EH (cell line): Measurements from ENCODE around the gene TRAPPC6A.

ENCODE experiments used
- DNase-seq: peaks from one replicate; pipeline ENCODE4 v3.0.0-alpha.2; 2015; ENCODE audit warnings: low read depth

Gene TRAPPC6A

DNA sequence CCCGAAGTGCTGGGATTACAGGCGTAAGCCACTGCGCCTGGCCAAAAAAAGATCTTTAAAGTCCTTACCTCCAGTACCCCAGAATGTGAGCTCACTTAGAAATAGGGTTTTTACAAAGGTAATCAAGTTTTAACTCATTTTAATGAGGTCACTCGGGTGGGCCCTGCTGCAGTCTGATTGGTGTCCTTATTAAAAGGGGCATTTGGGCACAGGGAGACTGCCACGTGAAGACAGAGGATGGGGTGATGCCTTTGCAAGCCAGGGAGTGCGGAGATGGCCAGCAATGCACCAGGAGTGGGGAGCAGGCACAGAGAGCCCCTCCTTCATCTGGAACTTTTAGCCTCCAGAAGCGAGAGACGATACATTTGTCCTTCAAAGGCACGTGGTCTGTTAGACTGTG lies 28.9 kb downstream of the TRAPPC6A start:
- no peak for DNase-seq

DNA sequence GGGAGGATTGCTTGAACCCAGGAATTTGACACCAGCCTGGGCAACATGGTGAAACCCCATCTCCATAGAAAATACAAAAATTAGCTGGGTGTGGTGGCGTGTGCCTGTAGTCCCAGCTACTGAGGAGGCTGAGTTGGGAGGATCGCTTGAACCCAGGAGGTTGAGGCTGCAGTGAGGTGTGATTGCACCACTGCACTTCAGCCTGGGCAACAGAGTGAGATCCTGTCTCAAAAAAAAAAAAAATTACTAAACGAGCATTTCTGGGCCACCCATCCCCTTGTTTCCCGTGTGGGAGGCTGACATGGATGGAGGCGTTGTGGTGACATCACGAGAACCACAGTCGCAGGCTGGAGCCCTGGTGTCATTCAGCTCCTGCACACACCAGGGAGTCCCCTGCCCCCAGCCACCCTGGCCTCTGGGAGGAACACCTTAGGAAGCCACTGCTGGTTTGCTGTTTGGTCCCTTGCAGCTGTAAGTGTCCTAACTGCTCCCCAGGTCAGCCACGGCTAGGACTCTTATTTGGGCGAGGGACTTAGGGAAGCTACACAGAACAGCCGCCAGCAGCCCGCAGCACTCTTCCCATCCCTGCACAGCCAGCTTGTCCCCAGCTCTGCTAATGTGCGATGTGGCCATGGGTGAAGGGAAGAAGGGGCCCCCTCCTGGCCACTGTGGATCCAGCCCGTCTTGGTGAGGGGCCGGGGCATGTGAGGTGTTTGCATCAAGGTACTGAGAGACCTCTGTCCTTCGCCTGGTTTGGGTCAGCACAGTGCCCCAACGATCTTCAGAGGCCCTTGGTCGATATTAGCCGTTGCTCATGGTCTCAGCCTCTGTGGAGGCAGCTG lies 30.0 kb downstream of the TRAPPC6A start:
- no peak for DNase-seq

GRCh38 chr19:45146741-45147205 lies 31.3 kb downstream of the TRAPPC6A start:
- no peak for DNase-seq

- DNase-seq, result no peak
Observed at GRCh38 chr19:45146251-45146650, 31.8 kb downstream of the TRAPPC6A start.

- no peak for DNase-seq
Observed at GRCh38 chr19:45145270-45146189, 32.5 kb downstream of the TRAPPC6A start.

GRCh38 chr19:45144431-45145269 lies 33.4 kb downstream of the TRAPPC6A start:
- no peak for DNase-seq

GRCh38 chr19:45142726-45143110 lies 35.3 kb downstream of the TRAPPC6A start:
- DNase-seq, result no peak

- no peak for DNase-seq
Observed at GRCh38 chr19:45142016-45142725, 35.9 kb downstream of the TRAPPC6A start.

DNA sequence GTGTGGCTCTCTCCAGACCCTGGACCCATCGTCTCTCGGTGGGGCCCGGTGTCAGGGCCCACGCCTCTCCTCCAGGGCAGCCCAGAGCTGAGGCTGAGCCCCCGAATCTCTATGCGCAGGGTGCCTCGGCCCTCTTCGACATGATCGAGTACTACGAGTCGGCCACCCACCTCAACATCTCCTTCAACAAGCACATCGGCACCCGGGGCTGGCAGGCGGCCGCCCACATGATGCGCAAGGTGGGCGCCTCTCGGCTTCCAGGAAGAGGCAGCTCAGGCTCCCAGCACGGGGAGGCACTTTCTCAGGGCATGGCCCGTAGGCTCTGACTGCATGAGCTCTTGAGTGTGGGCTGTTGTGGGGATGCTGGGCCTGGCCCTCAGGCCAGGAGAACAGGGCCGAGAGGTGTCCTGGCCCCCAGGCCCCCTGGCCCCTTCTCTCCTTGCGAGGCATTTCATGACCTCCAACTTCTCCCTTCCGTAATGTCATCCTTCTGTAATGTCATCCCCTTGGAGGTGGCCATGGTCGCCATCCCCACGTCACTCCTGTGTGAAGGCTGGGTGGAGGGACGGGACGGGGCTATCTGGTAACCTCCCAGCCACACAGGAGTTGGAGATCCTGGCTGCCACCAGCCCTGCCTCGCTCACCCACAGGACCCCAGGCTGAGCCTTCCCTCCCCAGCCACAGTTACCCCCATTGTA lies 36.7 kb downstream of the TRAPPC6A start:
- no peak for DNase-seq

- DNase-seq, result no peak
Observed at GRCh38 chr19:45140533-45140932, 37.5 kb downstream of the TRAPPC6A start.

- DNase-seq, result no peak
Observed at GRCh38 chr19:45140144-45140503, 37.9 kb downstream of the TRAPPC6A start.

- DNase-seq, result no peak
Observed at GRCh38 chr19:45139286-45140143, 38.5 kb downstream of the TRAPPC6A start.

GRCh38 chr19:45138303-45138751 lies 39.7 kb downstream of the TRAPPC6A start:
- DNase-seq, result no peak

- DNase-seq, result no peak
Observed at GRCh38 chr19:45137179-45137761, 40.8 kb downstream of the TRAPPC6A start.

DNA sequence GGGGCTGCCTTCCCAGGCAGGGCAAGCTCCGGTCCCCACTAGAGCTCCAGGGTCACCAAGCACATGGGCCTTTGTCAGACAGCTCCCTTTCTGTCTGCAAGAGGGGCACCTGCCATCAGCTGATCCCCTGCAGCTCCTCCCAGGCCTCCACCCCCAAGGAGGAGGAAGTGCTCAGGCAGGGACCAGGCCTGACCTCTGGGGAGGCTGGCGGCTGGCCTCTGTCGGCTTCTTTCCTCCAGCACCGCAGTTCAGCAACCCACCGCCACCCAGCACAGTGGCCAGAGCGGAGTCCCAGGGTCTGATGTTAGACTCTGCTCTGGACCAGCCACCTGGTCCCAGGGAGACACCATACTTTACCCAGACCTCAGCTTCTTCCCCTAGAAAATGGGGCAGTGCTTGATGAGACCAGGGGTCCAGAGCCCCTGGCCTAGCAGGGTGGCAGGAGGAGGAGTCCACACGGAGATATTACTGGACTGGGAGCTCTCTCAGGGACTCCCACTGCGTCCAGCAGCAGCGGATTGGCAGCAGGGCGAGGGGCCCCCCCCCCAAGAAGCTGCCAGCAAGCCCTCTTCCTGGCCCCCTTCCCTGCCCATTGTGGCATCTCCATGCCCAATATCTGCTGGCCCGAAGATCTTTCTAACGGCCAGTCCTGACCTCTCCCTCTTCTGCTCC lies 41.4 kb downstream of the TRAPPC6A start:
- DNase-seq, result no peak

- DNase-seq, result no peak
Observed at GRCh38 chr19:45135176-45135885, 42.7 kb downstream of the TRAPPC6A start.

GRCh38 chr19:45133661-45134060 lies 44.4 kb downstream of the TRAPPC6A start:
- no peak for DNase-seq
